ENCODE measurements around the gene BST1.

DNA sequence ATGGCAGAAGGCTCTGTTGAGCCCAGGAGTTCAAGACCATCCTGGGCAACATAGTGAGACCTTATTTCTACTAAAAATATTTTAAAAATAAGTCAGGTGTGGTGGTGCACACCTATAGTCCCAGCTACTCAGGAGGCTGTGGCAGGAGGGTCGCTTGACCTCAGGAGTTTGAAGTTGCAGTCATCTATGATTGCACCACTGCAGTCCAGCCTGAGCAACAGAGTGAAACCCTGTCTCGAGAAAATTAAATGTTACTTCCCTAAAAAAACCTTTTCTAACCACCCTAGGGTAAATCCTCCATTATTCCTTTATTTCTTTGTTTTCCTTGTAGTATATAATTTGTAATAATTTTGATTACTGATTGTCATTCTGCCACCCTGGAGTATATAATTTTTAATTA lies 13.3 kb upstream of the BST1 start:
- no peak for TF ChIP-seq POLR2A (IDR thresholded peaks at IDR 0.05; ENCODE audit: low read length)
- no peak for TF ChIP-seq GATA1 (IDR thresholded peaks at IDR 0.05; ENCODE audit: low read depth, low read length)

Measured in erythroblast (primary cell).